ENCODE measurements around the gene CHN2. TPM values are rescaled to one million over a fixed set of nuclear protein-coding genes. Genes with fewer than 3 reads are reported as not detected.
"Not testable (repeated sequence)": the region's sequence is repeated elsewhere in the genome, so short reads cannot be mapped to it uniquely, and the experiment has no call there.

The CHN2 gene
- total RNA-seq, 4 donors from 2014 or later: 7.6 to 15.3 (median 10.0) TPM

DNA sequence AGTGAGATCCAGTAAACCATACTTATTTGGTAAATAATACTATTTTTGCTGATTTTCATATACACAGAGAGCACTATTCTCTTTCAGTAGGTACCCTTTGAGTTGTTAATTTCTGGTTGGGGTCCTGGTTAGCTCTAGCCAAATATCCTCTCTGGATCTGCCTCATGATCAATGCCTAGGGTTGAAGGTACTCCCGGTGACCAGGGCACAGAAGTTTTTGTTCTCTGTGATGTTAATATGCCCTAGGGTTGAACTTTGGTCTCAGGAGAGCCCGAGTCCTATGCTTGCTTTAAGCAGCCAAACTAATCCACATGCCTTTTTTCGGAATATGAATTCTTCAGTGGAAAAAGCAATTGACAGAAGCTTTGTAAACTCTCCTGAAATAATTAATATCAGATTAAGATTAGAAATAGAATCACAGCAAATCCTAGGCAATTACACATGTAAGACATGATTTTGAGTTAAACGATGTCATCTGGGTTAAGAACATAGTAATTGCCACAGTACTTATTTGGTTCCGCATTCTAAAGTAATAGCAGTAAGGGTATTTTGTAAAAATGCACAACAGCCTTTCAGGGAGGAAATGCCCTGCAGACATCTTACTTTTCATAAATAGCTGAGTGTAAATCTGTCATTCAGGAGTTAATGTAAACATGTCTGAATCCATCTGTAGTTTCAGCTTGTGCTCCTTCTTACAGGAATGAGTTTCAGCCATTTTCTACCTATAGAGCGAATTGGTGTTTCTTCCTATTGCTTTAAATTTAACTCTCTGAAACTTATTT is 10.1 kb downstream of the CHN2 start:
- Histone ChIP-seq H3K9me3 (no peaks in the 10 kb centered on the region), H3K4me1 (no peaks in the 10 kb centered on the region), H3K36me3 (no peaks in the 10 kb centered on the region), H3K27ac (no peak overlapping the region), H3K27me3 (no peaks in the 10 kb centered on the region), H3K4me3 (no peak overlapping the region)
- no peak for TF ChIP-seq POLR2A (IDR thresholded peaks at IDR 0.05)
- TF ChIP-seq POLR2AphosphoS5 (IDR thresholded peaks at IDR 0.05): no peak
- TF ChIP-seq, protein P1, sequence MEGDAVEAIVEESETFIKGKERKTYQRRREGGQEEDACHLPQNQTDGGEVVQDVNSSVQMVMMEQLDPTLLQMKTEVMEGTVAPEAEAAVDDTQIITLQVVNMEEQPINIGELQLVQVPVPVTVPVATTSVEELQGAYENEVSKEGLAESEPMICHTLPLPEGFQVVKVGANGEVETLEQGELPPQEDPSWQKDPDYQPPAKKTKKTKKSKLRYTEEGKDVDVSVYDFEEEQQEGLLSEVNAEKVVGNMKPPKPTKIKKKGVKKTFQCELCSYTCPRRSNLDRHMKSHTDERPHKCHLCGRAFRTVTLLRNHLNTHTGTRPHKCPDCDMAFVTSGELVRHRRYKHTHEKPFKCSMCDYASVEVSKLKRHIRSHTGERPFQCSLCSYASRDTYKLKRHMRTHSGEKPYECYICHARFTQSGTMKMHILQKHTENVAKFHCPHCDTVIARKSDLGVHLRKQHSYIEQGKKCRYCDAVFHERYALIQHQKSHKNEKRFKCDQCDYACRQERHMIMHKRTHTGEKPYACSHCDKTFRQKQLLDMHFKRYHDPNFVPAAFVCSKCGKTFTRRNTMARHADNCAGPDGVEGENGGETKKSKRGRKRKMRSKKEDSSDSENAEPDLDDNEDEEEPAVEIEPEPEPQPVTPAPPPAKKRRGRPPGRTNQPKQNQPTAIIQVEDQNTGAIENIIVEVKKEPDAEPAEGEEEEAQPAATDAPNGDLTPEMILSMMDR (IDR thresholded peaks at IDR 0.05): no peak
- TF ChIP-seq EP300 (IDR thresholded peaks at IDR 0.05): no peak
- no peak for ATAC-seq
- WGBS, 2 donors (ENCODE audit: low coverage in 1 of 2): 80 to 82% methylated on average over 5 to 6 of the region's 6 CpGs

DNA sequence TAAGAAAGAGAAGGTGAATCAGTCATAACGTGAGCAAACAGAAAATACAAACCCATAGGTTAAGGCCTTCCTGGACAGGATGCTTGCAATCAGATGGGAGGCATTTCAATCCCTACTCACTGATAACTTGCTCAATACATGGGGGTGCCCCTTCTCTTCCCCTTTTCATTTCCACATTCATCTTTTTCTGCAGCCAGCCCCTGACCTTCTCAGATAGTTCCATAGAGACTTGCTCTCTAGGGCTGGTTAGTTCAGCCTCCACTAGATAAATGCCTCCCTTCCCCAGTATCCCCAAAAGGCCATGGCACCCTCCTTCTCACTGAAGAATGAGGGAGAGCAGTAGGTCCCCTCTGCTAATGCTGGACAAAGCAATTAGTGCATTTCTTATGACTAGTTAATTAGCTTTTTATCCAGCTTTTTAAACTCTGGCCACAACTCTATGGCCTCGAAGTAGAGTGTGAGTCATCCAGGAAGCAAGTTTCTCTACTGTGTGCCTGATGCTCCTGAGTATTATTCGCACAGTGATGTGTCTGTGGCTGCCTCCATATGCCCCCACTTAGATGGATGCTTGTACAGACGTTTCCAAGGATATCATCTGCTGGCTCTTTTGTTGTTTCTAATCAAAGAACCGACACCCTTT is 12.7 kb downstream of the CHN2 start:
- Histone ChIP-seq H3K4me1 (no peaks in the 10 kb centered on the region), H3K27ac (no peak overlapping the region), H3K27me3 (no peaks in the 10 kb centered on the region), H3K9me3 (no peaks in the 10 kb centered on the region), H3K36me3 (no peaks in the 10 kb centered on the region), H3K4me3 (no peak overlapping the region)
- 49 to 54% methylated on average over 5 of the region's 5 CpGs for WGBS, 2 donors (ENCODE audit: low coverage in 1 of 2)
- no peak for TF ChIP-seq POLR2A (IDR thresholded peaks at IDR 0.05)
- TF ChIP-seq, protein P1 (IDR thresholded peaks at IDR 0.05): no peak
- TF ChIP-seq EP300 (IDR thresholded peaks at IDR 0.05): no peak
- no peak for TF ChIP-seq POLR2AphosphoS5 (IDR thresholded peaks at IDR 0.05)
- no peak for ATAC-seq

DNA sequence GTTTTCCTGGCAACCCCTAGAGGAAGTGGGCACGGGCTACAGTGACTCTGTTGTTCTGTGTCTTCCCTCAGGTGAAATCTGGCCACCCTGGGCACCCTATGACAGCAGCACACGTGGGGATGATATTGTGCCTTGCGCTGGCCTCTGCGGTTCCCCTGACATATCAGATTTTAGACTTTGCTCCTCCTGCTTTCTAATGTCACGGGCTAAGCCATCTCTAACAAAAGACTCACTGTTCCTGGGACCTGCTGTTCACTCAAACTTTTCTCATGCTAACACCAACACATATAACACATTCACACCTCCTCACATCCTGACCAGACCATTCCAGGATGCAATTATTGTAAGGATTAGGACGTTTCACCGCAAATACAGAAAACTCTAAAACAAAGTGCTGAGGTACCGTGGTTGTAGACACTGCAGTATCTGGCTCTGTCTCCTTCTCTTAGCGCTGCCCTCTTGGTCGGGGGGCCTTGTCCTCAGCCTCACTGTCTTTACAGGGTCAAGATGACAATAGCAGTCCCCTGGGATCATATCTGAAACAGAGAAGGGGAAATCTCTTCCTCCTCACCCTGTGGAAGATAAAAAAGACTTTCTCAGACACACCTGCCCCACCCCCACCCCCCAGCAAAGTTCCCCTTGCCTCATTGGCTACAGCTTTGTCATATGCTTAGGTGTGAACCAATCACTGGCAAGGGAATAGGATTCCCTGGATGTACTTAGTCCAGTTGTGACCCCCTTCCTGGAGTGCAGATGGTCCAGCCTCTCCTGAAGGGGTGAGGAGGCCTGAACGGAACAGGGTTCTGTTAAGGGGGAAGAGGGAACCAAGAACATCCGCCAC is 14.1 kb downstream of the CHN2 start:
- Histone ChIP-seq H3K4me3 (no peak overlapping the region), H3K36me3 (no peaks in the 10 kb centered on the region), H3K27me3 (no peaks in the 10 kb centered on the region), H3K4me1 (no peaks in the 10 kb centered on the region), H3K9me3 (no peaks in the 10 kb centered on the region), H3K27ac (no peak overlapping the region)
- ATAC-seq: no peak
- TF ChIP-seq POLR2A (IDR thresholded peaks at IDR 0.05) (no peak), POLR2AphosphoS5 (IDR thresholded peaks at IDR 0.05) (no peak), EP300 (IDR thresholded peaks at IDR 0.05) (no peak)
- TF ChIP-seq, protein P1 (IDR thresholded peaks at IDR 0.05): no peak
- 83 to 87% methylated on average over 1 to 10 of the region's 12 CpGs for WGBS, 2 donors (ENCODE audit: low coverage in 1 of 2)

DNA sequence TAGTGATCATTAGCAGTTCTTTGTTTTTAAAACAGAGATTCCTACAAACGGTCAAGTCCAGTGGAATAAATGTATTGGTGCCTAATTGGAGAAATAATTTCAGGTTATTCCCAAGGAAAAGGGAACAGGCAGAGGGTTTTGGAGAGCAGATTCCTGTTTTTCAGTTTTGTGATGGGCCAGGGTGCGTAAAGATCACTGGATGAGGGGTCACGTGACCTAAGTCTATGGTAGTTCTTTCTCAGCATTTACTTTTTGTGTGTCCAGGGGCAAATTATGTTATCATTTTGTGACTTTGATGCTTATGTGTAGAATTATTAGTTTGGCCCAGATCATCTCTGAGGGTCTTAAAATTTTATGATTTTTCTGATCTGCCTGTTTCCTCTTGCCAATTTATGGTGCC is 15.2 kb downstream of the CHN2 start:
- no peak overlapping the region for H3K27ac ChIP-seq
- TF ChIP-seq POLR2AphosphoS5 (IDR thresholded peaks at IDR 0.05) (no peak), POLR2A (IDR thresholded peaks at IDR 0.05) (no peak), EP300 (IDR thresholded peaks at IDR 0.05) (no peak)
- TF ChIP-seq, protein P1 (IDR thresholded peaks at IDR 0.05): no peak
- peaks cover 0 to 3% (median 0%) of the 10 kb centered on the region in 3 donors for H3K4me1 ChIP-seq
- 88 to 95% methylated on average over 3 of the region's 3 CpGs for WGBS, 2 donors (ENCODE audit: low coverage in 1 of 2)
- H3K4me3 ChIP-seq: no peak overlapping the region
- H3K27me3 ChIP-seq: no peaks in the 10 kb centered on the region
- no peak for ATAC-seq
- H3K9me3 ChIP-seq: no peaks in the 10 kb centered on the region
- no peaks in the 10 kb centered on the region for H3K36me3 ChIP-seq

DNA sequence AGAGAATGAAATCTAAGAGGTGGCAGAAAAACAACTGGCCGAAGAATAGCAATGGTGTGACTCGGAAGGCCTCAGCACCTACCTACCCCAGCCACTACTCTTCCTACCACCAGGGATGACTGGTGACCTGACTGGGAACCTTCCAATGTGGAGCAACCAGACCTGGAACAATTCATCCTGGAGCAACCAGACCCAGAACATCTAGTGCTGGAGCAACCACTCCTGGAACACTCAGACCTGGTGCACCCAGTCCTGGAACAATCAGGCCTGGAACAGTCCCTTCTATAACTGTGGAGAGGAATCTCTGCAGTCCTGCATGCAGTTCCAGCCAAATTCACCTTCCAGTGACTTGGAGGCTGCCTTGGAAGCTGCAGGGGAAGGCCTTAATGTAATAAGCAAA is 18.2 kb downstream of the CHN2 start:
- not testable (repeated sequence) for H3K4me3 ChIP-seq

More for the DNA sequence above, 18.2 kb downstream of the CHN2 start:
- H3K27me3 ChIP-seq, H3K27ac ChIP-seq, ATAC-seq, H3K9me3 ChIP-seq, H3K36me3 ChIP-seq: not testable (repeated sequence)
- WGBS, 2 donors (ENCODE audit: low coverage in 1 of 2): 100% methylated on average over 2 of the region's 2 CpGs; no CpG with 5 or more reads in 1 of the 2 donors
- H3K4me1 ChIP-seq: peaks cover 0 to 11% (median 0%) of the 10 kb centered on the region in 3 donors
